HEK293 (cell line): Measurements from ENCODE around the gene GABBR2.

Experiments used
- CTCF ChIA-PET: fragments of 350-600 bp; formaldehyde crosslinking; extraction: SDS; loops from one replicate; lab custom pipeline; 2021; ENCODE audit warnings: antibody characterized with exemption; lab: Yijun Ruan, JAX
- POLR2A ChIA-PET: fragments of 300-600 bp; formaldehyde crosslinking; extraction: SDS; loops from one replicate; lab custom pipeline; 2020; ENCODE audit warnings: antibody characterized with exemption, inconsistent platforms; lab: Yijun Ruan, JAX
- H3K27ac ChIP-seq: fragments of 200-500 bp; sonication (Bioruptor generic); 2 replicates; pipeline ENCODE4 v1.5.1; 2014; ENCODE audit warnings: low read depth, low read length, control low read depth, inconsistent platforms; ENCODE audit errors: extremely low read depth
- H3K36me3 ChIP-seq, 2 experiments: fragments of 200-500 bp in 1 of 2; sonication (Bioruptor generic) in 1 of 2; 1 replicate in 1 of 2; 2 replicates in 1 of 2; pipeline ENCODE4 v1.5.1; 2014 to 2017; ENCODE audit warnings: inconsistent platforms in 2 of 2, low read length in 2 of 2; ENCODE audit not compliant: control insufficient read depth in 2 of 2, insufficient read depth in 1 of 2
- H3K4me1 ChIP-seq: fragments of 200-500 bp; sonication (Bioruptor generic); 2 replicates; pipeline ENCODE4 v1.5.1; 2014; ENCODE audit warnings: mild to moderate bottlenecking, low read length, inconsistent platforms; ENCODE audit not compliant: control insufficient read depth, insufficient read depth
- H3K4me3 ChIP-seq: 2 replicates; pipeline ENCODE4 v1.5.1; 2011; ENCODE audit warnings: low read depth, mild to moderate bottlenecking, control low read depth, low read length, moderate library complexity
- H3K9me3 ChIP-seq: fragments of 200-500 bp; sonication (Bioruptor generic); 2 replicates; pipeline ENCODE4 v1.5.1; 2014; ENCODE audit warnings: low read depth, low read length, inconsistent platforms; ENCODE audit not compliant: control insufficient read depth, insufficient read depth
- HOXC10 ChIP-seq: sonication (generic); formaldehyde crosslinking; IDR thresholded peaks from 2 replicates; pipeline ENCODE4 v1.8.1; 2023; ENCODE audit warnings: mild to moderate bottlenecking, missing genetic modification reagents
- RBAK ChIP-seq: fragments of 450-650 bp; formaldehyde crosslinking; IDR thresholded peaks from 2 replicates; pipeline ENCODE4 v1.5.1; 2016; ENCODE audit warnings: missing biosample characterization, missing genetic modification characterization
- SCRT2 ChIP-seq: fragments of 450-650 bp; formaldehyde crosslinking; IDR thresholded peaks from 2 replicates; pipeline ENCODE4 v1.5.1; 2016; ENCODE audit warnings: missing biosample characterization, missing genetic modification characterization
- TCF7L2 ChIP-seq: IDR thresholded peaks from 2 replicates; pipeline ENCODE4 v1.6.1; 2011; ENCODE audit warnings: low read depth, mild to moderate bottlenecking, inconsistent platforms, low read length, moderate library complexity, borderline replicate concordance
- ZEB2 ChIP-seq: fragments of 450-650 bp; formaldehyde crosslinking; IDR thresholded peaks from 2 replicates; pipeline ENCODE4 v1.5.1; 2016; ENCODE audit warnings: missing biosample characterization, missing genetic modification characterization
- ZFP37 ChIP-seq: fragments of 450-650 bp; formaldehyde crosslinking; IDR thresholded peaks from 2 replicates; pipeline ENCODE4 v1.5.1; 2016; ENCODE audit warnings: missing biosample characterization, missing genetic modification characterization
- ZNF10 ChIP-seq: fragments of 450-650 bp; formaldehyde crosslinking; IDR thresholded peaks from 2 replicates; pipeline ENCODE4 v1.5.1; 2017; ENCODE audit warnings: missing biosample characterization, missing genetic modification characterization
- ZNF132 ChIP-seq: fragments of 450-650 bp; formaldehyde crosslinking; IDR thresholded peaks from 2 replicates; pipeline ENCODE4 v1.5.1; 2017; ENCODE audit warnings: missing biosample characterization, missing genetic modification characterization, borderline replicate concordance
- ZNF133 ChIP-seq: fragments of 450-650 bp; formaldehyde crosslinking; IDR thresholded peaks from 2 replicates; pipeline ENCODE4 v1.5.1; 2016; ENCODE audit warnings: missing biosample characterization, missing genetic modification characterization
- ZNF174 ChIP-seq: fragments of 450-650 bp; formaldehyde crosslinking; IDR thresholded peaks from 2 replicates; pipeline ENCODE4 v1.5.0; 2017; ENCODE audit warnings: missing biosample characterization, mild to moderate bottlenecking, missing genetic modification characterization
- ZNF311 ChIP-seq: fragments of 450-650 bp; formaldehyde crosslinking; IDR thresholded peaks from 2 replicates; pipeline ENCODE4 v1.5.1; 2017; ENCODE audit warnings: missing biosample characterization, missing genetic modification characterization, borderline replicate concordance
- ZNF341 ChIP-seq: fragments of 450-650 bp; formaldehyde crosslinking; IDR thresholded peaks from 2 replicates; pipeline ENCODE4; 2016; ENCODE audit warnings: low read depth, missing biosample characterization, missing genetic modification characterization
- ZNF521 ChIP-seq: fragments of 450-650 bp; formaldehyde crosslinking; IDR thresholded peaks from 2 replicates; pipeline ENCODE4 v1.5.1; 2017; ENCODE audit warnings: missing biosample characterization, mild to moderate bottlenecking, missing genetic modification characterization
- ZNF544 ChIP-seq: fragments of 450-650 bp; formaldehyde crosslinking; IDR thresholded peaks from 2 replicates; pipeline ENCODE4 v1.5.0; 2017; ENCODE audit warnings: missing biosample characterization, missing genetic modification characterization
- ZNF558 ChIP-seq: fragments of 450-650 bp; formaldehyde crosslinking; IDR thresholded peaks from 2 replicates; pipeline ENCODE4 v1.5.1; 2016; ENCODE audit warnings: missing biosample characterization, missing genetic modification characterization
- ZNF571 ChIP-seq: fragments of 450-650 bp; formaldehyde crosslinking; IDR thresholded peaks from 2 replicates; pipeline ENCODE4 v1.5.0; 2017; ENCODE audit warnings: missing biosample characterization, missing genetic modification characterization
- ZNF629 ChIP-seq: fragments of 450-650 bp; formaldehyde crosslinking; IDR thresholded peaks from 2 replicates; pipeline ENCODE4 v1.5.1; 2017; ENCODE audit warnings: missing biosample characterization, missing genetic modification characterization
- ZNF654 ChIP-seq: fragments of 450-650 bp; formaldehyde crosslinking; IDR thresholded peaks from 2 replicates; pipeline ENCODE4 v1.5.1; 2016; ENCODE audit warnings: low read depth, missing biosample characterization, missing genetic modification characterization
- ZNF664 ChIP-seq: fragments of 450-650 bp; formaldehyde crosslinking; IDR thresholded peaks from 2 replicates; pipeline ENCODE4 v1.5.1; 2016; ENCODE audit warnings: missing biosample characterization, missing genetic modification characterization
- ZNF792 ChIP-seq: fragments of 450-650 bp; formaldehyde crosslinking; IDR thresholded peaks from 2 replicates; pipeline ENCODE4 v1.5.1; 2016; ENCODE audit warnings: missing biosample characterization, missing genetic modification characterization
- ZNF843 ChIP-seq: fragments of 450-650 bp; formaldehyde crosslinking; IDR thresholded peaks from 2 replicates; pipeline ENCODE4 v1.5.1; 2016; ENCODE audit warnings: missing biosample characterization, missing genetic modification characterization
- TF ChIP-seq, protein P1 (sequence below): fragments of 450-650 bp; formaldehyde crosslinking; IDR thresholded peaks from 2 replicates; pipeline ENCODE4 v1.5.1; 2017; ENCODE audit warnings: missing biosample characterization, missing genetic modification characterization
- TF ChIP-seq, protein P2 (sequence below): fragments of 450-650 bp; formaldehyde crosslinking; IDR thresholded peaks from 2 replicates; pipeline ENCODE4 v1.5.1; 2016; ENCODE audit warnings: missing biosample characterization, missing genetic modification characterization
- TF ChIP-seq, protein P3 (sequence below): fragments of 450-650 bp; IDR thresholded peaks from 2 replicates; pipeline ENCODE4 v1.5.1; 2018; ENCODE audit warnings: missing biosample characterization, mild to moderate bottlenecking, missing genetic modification characterization
- TF ChIP-seq, protein P4 (sequence below): fragments of 450-650 bp; formaldehyde crosslinking; IDR thresholded peaks from 2 replicates; pipeline ENCODE4 v1.5.1; 2017; ENCODE audit warnings: missing biosample characterization, missing genetic modification characterization
- TF ChIP-seq, protein P5 (sequence below): fragments of 450-650 bp; formaldehyde crosslinking; IDR thresholded peaks from 2 replicates; pipeline ENCODE4 v1.5.1; 2017; ENCODE audit warnings: missing biosample characterization, missing genetic modification characterization
- TF ChIP-seq, protein P6 (sequence below): fragments of 450-650 bp; formaldehyde crosslinking; IDR thresholded peaks from 2 replicates; pipeline ENCODE4 v1.5.1; 2016; ENCODE audit warnings: missing biosample characterization, missing genetic modification characterization
- TF ChIP-seq, protein P7 (sequence below): fragments of 450-650 bp; IDR thresholded peaks from 2 replicates; pipeline ENCODE4 v1.5.1; 2018; ENCODE audit warnings: missing biosample characterization, missing genetic modification characterization

Gene GABBR2

DNA sequence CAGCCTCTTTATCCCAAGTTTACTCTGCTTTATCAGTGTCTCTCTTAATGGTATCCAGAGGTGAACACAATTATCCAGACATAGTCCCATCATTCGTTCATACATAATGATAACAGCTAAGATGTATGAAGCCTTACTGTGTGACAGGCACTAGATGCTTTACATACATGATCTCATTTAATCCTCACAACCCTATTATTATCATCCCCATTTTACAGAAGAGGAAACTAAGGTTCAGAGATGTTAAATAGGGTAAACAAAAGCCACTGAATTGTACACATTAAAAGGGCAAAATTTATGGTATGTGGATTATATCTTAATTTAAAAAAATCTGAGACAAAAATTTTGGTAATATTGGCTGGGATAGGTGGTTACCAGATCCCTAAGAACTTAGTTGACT, 329.2 kb downstream of the GABBR2 start:
- H3K4me1 ChIP-seq: no peaks in the 10 kb centered on the region
- no peak overlapping the region for H3K4me3 ChIP-seq
- TF ChIP-seq, protein P1, sequence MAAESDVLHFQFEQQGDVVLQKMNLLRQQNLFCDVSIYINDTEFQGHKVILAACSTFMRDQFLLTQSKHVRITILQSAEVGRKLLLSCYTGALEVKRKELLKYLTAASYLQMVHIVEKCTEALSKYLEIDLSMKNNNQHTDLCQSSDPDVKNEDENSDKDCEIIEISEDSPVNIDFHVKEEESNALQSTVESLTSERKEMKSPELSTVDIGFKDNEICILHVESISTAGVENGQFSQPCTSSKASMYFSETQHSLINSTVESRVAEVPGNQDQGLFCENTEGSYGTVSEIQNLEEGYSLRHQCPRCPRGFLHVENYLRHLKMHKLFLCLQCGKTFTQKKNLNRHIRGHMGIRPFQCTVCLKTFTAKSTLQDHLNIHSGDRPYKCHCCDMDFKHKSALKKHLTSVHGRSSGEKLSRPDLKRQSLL (tag by site-specific recombination): no peak
- TF ChIP-seq ZFP37 (tag by site-specific recombination) (no peak), TCF7L2 (no peak), ZNF843 (tag by site-specific recombination) (no peak), ZNF558 (tag by site-specific recombination) (no peak), ZNF10 (no peak), ZNF132 (tag by site-specific recombination) (no peak), ZNF571 (tag by site-specific recombination) (no peak), HOXC10 (no peak), ZNF174 (tag by site-specific recombination) (no peak), ZNF792 (tag by site-specific recombination) (no peak), ZNF133 (tag by site-specific recombination) (no peak), ZEB2 (no peak), ZNF311 (tag by site-specific recombination) (no peak), SCRT2 (tag by site-specific recombination) (no peak), ZNF341 (tag by site-specific recombination) (no peak)
- TF ChIP-seq, protein P2, sequence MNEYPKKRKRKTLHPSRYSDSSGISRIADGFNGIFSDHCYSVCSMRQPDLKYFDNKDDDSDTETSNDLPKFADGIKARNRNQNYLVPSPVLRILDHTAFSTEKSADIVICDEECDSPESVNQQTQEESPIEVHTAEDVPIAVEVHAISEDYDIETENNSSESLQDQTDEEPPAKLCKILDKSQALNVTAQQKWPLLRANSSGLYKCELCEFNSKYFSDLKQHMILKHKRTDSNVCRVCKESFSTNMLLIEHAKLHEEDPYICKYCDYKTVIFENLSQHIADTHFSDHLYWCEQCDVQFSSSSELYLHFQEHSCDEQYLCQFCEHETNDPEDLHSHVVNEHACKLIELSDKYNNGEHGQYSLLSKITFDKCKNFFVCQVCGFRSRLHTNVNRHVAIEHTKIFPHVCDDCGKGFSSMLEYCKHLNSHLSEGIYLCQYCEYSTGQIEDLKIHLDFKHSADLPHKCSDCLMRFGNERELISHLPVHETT (tag by site-specific recombination): no peak
- TF ChIP-seq, protein P3, sequence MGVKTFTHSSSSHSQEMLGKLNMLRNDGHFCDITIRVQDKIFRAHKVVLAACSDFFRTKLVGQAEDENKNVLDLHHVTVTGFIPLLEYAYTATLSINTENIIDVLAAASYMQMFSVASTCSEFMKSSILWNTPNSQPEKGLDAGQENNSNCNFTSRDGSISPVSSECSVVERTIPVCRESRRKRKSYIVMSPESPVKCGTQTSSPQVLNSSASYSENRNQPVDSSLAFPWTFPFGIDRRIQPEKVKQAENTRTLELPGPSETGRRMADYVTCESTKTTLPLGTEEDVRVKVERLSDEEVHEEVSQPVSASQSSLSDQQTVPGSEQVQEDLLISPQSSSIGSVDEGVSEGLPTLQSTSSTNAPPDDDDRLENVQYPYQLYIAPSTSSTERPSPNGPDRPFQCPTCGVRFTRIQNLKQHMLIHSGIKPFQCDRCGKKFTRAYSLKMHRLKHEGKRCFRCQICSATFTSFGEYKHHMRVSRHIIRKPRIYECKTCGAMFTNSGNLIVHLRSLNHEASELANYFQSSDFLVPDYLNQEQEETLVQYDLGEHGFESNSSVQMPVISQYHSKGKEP (tag by site-specific recombination): no peak
- TF ChIP-seq, protein P4, sequence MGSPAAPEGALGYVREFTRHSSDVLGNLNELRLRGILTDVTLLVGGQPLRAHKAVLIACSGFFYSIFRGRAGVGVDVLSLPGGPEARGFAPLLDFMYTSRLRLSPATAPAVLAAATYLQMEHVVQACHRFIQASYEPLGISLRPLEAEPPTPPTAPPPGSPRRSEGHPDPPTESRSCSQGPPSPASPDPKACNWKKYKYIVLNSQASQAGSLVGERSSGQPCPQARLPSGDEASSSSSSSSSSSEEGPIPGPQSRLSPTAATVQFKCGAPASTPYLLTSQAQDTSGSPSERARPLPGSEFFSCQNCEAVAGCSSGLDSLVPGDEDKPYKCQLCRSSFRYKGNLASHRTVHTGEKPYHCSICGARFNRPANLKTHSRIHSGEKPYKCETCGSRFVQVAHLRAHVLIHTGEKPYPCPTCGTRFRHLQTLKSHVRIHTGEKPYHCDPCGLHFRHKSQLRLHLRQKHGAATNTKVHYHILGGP (tag by site-specific recombination): no peak
- TF ChIP-seq, protein P5, sequence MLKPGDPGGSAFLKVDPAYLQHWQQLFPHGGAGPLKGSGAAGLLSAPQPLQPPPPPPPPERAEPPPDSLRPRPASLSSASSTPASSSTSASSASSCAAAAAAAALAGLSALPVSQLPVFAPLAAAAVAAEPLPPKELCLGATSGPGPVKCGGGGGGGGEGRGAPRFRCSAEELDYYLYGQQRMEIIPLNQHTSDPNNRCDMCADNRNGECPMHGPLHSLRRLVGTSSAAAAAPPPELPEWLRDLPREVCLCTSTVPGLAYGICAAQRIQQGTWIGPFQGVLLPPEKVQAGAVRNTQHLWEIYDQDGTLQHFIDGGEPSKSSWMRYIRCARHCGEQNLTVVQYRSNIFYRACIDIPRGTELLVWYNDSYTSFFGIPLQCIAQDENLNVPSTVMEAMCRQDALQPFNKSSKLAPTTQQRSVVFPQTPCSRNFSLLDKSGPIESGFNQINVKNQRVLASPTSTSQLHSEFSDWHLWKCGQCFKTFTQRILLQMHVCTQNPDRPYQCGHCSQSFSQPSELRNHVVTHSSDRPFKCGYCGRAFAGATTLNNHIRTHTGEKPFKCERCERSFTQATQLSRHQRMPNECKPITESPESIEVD: no peak
- TF ChIP-seq, all 188 proteins: peak for 0
- Histone ChIP-seq H3K9me3 (no peaks in the 10 kb centered on the region), H3K36me3 (no peaks in the 10 kb centered on the region), H3K27ac (no peak overlapping the region)
- POLR2A ChIA-PET: no interaction called here
- CTCF ChIA-PET: interaction anchor here (1.1 to 1.2 kb wide), 2 partner anchors 64 to 158 kb away, joined by 3 read pairs; no protein-coding TSS in a partner anchor

DNA sequence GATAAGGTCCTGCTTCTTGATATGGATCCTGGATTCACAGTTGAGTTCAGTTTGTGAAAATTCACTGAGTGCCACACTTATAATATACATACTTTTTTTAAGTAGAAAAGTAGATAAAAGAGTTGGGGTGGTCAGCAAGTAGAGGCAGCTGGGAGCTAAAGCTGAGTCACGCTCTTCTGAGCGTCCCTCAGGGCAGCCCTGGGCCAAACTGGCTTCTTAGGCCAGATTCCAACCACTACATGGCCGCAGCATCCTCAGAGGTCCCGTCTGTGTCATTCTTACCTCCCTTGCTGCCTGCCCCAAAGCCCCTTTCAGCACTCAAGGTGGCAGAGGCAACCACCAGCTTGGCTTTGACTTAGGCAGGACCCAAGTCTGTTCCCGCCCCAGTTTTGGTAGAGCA, 329.9 kb downstream of the GABBR2 start:
- CTCF ChIA-PET: no interaction called here
- no peak overlapping the region for H3K4me3 ChIP-seq
- no peak overlapping the region for H3K27ac ChIP-seq
- no peaks in the 10 kb centered on the region for H3K9me3 ChIP-seq
- TF ChIP-seq ZNF544 (tag by site-specific recombination) (no peak), ZNF629 (no peak), ZNF521 (no peak), RBAK (tag by site-specific recombination) (no peak), ZNF664 (tag by site-specific recombination) (no peak), ZNF654 (tag by site-specific recombination) (no peak)
- TF ChIP-seq, protein P6, sequence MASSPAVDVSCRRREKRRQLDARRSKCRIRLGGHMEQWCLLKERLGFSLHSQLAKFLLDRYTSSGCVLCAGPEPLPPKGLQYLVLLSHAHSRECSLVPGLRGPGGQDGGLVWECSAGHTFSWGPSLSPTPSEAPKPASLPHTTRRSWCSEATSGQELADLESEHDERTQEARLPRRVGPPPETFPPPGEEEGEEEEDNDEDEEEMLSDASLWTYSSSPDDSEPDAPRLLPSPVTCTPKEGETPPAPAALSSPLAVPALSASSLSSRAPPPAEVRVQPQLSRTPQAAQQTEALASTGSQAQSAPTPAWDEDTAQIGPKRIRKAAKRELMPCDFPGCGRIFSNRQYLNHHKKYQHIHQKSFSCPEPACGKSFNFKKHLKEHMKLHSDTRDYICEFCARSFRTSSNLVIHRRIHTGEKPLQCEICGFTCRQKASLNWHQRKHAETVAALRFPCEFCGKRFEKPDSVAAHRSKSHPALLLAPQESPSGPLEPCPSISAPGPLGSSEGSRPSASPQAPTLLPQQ (tag by site-specific recombination): no peak
- TF ChIP-seq, protein P7, sequence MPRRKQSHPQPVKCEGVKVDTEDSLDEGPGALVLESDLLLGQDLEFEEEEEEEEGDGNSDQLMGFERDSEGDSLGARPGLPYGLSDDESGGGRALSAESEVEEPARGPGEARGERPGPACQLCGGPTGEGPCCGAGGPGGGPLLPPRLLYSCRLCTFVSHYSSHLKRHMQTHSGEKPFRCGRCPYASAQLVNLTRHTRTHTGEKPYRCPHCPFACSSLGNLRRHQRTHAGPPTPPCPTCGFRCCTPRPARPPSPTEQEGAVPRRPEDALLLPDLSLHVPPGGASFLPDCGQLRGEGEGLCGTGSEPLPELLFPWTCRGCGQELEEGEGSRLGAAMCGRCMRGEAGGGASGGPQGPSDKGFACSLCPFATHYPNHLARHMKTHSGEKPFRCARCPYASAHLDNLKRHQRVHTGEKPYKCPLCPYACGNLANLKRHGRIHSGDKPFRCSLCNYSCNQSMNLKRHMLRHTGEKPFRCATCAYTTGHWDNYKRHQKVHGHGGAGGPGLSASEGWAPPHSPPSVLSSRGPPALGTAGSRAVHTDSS (tag by site-specific recombination): no peak
- POLR2A ChIA-PET: no interaction called here
- H3K36me3 ChIP-seq: no peaks in the 10 kb centered on the region
- H3K4me1 ChIP-seq: no peaks in the 10 kb centered on the region
